Fibroblast of skin of left biceps (primary cell): ENCODE measurements around the gene PNPLA2.
A peak's percentile ranks its signal among the peaks of the same experiment; 100 is the strongest.

Source experiments
- DNase-seq, 2 experiments: peaks; one replicate each; pipeline ENCODE4 v3.0.0-alpha.2; 2013; ENCODE audit warnings: low read depth in 2 of 2

PNPLA2 gene

DNA sequence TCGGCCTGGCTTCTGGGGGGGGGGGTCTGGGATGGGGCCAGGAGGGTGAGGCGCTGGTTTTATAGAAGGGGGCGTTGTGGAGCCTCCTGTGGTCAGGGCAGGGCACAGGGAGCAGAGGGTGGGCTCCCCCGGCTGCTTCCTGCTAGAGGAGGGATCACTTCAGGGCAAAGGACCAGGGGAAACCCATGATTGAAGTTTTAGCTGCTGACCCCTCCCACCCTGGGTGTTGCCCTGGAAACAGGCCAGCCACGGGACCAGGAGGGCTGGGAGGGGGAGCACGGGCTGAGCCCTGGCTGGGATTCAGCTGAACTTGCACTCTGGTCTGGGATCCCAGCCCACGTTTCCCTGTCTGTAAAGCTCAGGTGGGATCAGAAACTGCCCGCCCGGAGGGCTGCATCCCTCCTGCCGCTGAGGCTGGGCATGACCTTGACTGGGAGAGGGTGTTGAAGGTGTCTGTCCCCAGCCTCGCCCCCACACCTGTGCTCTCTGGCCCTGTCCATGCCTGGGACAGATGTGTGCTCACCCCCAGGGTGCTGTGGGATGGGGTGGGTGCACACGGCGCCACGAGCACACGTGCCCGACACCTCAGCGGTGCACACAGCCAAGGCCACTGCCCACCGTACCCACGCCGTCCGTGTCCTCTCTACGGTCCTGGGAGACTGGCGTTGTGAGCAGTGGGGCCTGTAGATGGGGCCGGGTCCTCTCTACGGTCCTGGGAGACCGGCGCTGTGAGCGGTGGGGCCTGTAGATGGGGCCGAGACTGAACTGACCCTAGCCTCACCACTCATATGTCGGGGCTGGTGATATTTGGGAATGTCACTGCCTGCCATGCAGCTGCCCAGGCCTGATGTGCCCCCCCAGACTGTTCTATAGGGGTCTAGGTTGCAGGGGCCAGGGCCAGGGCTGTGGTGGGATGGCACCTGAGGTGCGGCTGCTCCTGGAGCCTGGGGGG lies 26.3 kb downstream of the PNPLA2 start:
- peak; percentile 68 to 76 for DNase-seq

DNA sequence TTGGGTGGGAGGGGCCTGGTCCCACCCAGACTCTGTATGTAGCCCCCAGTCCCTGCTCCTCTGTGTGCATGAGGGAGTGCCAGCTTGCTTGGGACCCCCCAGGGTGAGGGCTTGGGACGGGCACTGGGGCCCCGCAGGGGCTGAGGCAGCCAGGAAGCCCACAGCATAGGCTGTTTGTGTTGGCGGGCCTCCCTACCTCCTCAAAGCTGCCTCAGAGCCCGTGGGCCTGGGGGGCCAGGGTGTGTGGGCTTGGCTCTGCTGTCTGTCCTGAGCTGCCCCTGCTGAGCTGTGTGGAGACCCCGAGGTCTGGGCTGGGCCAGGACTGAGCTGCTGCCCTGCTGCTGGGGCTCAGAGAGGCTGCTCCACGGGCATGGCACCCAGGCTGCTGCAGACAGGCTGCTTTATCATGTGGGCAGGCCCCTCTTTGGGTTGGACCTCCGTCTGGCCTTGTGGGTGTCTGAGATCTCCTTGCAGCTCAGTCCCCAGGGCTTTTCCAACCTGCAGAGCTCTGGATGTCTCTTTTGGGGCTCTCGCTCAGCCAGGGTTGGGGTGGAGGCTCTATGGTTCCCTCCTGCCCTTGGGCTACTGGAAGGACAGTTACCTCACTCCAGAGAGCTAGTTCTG lies 27.3 kb downstream of the PNPLA2 start:
- DNase-seq: no peak

DNA sequence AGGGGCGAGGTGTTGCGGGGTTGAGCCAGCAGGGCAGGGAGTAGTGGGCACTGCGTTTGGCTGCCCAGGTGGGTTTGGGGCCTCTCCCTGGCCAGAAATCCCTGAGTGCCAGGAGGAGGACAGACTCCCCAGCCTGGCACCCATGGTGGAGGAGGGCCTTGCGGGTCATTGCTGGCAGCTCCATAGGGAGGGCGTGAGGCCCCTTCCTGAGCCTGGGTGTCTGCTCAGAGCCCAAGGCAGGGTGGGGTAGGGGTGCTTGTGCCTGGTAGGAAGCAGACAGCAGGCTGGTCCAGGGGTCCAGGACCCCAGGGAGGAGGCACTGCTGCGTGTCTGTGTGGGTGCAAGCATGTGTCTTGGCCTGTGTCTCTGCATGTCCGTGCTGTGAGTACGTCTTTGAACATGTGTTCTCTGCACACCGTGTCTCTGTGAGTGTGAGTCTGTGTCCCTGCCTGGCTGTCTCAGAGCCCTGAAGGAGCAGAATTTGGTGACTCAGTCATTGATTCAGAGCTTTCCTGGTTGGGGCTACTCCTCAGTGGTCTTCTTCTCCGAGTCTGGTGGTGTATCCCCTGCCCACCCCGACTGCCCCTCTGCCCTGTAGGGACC lies 27.9 kb downstream of the PNPLA2 start:
- no peak for DNase-seq

DNA sequence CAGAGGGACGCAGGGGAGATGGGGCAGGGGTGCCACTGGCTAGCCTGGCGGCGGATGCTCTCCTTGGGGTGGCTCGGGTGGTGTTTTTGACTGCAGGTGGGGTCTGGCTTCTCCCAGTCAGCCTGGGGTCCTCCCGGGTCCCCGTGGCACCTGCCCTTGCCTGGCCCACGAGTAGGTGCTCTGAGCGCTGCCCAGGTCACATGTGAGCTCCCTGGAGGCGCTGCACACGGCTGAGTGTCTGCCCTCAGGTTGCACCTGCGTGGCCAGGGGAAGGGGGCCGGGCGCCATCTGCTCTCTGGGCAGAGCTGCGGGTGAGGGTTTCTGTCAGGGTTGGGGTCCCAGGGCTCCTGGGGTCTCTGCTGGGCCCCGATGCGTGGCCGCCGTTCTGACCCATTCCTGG lies 29.2 kb downstream of the PNPLA2 start:
- no peak for DNase-seq

DNA sequence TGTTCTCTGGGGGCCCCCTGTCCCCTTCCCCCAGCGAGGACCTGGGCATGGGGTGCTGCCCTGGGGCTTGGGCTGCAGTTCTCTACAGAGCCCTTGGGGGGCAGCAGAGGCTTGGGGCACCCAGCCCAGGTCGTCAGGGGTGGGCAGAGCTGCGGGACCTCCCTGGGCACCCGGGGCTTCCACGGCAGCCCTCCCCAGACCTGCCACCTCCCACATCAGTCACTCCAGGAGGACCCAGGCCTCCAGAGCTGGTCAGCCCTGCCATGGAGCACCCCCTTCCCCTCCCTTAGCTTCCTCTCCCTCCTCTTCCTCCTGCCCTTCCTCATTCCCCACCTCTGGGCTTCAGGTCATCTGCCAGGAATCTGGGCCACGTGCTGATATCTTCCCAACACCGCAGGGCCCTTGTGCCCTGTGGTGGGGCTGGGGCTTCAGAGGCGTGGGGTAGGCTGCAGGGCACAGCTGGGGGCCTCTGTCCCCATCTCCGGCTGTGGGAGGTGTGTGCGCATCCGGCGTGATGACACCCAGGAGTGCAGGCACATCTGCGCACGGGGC lies 29.7 kb downstream of the PNPLA2 start:
- DNase-seq: no peak

DNA sequence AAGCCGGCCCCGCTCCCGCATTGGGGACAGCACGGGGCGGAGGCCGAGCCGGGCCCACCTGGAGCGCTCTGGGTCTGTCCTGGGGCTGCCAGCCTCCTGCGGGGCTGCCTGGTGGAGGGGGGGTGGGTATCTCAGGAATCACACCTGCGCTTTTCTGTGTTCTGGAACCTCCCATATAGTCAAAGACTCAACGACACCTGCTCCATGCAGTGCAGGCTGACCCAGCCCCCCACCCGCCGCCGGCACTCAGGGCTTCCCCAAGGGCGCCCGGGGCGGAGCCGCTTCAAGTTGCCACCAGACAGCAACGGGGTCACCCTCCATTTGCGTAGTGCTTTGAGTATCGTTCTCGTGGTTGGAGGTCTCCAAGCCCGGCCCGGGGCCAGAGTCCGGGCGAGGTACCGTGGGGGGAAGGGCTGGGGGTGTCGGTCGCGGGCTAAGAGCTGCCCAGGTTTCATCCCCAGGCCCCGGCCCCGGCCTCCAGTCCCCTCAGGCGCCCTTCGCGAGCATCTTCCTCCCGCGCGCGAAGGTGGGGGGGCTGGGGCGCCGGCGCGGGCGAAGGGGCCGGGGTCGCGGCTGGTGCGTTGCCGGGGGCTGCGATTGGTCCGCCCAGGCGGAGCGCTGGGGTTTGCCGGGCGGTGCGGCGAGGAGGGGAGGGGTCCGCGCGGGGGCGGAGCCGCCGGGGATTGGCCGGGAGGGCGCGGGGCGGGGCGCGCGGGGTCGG lies 30.6 kb downstream of the PNPLA2 start:
- DNase-seq: no peak

DNA sequence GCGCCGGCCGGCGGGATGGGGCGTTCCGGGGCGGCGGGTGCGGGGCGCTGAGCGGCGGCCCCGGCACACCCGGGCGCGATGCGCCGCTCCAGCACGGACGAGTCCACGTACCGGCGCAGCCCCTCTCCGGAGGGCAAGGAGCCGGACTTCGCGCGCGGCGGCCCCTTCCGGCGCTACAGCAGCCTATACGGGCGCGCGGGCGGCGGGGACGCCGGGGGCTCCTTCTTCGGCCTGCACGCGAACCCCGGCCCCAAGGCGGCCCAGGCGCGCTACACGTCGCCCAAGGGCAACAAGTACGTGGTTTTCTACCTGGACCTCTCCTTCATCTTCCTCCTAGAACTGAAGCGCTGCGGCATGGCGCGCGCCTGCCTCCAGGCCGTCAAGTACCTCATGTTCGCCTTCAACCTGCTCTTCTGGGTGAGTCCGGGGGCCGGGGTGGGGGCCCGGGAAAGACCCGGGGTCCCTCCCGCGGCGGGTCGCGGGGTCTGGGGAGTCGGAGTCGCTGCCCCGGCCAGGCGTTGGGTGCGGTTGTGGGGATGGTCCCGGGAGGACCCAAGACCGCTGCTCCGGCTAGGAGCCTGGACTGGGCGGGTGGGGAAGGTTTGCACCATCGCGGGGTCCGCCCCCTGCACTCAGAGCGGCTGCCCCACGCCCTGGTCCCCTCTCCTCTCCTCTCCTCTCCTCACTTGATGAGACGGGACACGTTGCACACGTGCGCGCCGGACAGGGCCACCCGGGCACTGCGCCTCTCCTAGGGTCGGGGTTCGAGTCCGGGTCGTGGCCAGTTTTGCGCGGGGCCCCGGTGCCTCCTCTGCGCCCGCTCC lies 31.4 kb downstream of the PNPLA2 start:
- no peak for DNase-seq

DNA sequence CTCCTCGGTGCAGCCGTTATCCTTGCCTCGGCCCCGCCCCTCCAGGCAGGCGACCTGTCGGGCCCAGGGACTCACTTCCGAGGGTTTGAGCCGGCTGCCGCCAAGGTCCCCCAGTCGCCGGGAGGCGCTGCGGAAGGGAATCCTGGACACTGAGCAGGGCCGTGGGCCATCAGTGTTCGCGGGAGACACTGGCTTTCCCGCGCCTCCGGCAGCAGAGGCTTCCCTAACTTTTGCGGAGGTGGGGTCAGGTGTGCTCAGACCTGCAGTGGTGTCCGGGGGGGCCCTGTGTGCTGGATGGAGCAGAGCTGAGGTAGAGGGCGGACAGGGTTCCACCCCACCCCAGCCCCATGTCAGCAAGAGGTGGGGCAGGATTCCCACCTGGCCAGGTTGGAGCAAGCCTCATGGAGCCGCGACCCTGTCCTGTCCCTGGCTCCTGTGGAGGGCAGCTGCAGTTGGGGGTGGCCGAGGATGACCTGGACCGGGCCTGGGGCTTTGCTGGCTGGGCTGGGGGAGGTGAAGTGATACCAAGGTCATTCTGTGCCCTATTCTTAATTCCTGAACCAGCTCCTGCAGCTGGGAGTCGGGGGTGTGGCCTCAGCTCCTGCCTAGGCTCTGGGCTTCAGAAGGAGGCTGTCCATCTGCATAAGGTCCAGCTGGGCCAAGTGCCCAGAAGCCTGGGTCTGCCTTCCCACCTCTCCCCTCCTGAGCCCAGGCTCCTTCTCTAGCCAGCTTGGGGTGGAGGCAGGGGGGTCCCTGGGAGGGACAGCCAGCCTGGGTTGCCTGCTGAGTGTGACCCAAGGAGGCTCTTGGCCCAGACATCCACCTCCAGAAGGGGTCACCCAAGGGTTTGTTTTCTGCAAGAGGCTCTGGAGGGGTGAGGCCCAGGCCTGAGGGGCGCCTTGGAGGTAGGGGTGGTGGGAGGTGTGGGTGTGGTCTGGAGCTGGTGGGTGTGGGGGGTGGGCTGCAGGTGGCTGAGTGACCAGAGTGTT lies 32.4 kb downstream of the PNPLA2 start:
- no peak for DNase-seq

DNA sequence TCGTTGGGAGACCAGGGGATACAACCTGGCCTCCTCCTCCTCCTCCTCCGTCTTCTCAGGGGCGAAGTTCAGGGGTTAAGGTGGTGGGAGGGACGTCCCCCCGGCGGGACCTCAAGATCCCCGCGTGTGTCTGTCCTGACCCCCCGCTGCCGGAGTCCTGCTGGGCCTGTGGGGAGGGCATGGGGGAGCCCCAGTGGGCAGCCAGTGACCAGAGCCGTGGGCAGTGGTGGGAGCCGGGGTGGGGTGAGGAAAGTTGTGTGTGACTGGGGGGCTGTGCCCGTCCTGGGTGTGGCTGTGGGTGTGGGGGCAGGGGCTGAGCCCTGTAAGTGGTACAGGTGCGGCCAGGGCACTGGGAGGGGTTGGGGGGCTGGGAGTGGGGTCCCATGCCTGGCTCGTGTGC lies 34.0 kb downstream of the PNPLA2 start:
- no peak for DNase-seq

DNA sequence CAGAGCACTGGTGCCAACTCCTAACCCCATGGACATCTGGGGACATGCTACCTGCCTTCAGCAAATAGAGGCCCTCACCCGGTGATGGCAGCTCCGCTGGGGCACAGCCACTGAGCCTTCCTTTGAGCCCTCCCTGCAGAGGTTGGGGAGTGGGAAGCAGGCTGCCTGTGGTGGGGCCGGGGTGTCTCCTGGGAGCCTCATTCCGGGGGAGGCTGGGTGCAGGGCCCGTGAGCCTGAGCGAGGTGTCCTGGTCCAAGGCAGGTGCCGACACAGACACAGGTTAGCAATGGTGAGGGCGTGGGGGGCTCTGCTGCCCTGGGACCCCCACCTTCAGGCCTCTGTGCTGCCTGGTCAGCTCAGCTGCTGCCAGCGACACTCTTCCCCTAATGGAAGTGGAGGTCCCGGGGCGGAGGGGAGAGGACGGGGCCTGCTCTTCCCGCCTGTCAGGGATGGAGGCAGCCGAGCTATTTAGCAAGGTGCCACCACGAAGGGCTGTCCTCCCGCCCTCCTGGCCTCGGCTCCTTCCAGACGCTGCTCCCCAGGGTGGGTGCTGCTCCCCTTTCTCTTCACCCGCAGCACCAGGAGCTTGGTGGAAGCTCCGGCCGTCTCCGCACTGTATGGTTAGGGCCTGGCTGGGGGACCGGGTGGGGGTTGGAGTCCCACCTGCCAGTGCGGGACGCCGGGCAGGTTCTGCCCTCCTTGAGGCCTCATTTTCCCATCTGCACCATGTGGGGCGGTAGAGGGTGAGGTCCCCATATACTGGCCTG lies 35.2 kb downstream of the PNPLA2 start:
- no peak for DNase-seq

DNA sequence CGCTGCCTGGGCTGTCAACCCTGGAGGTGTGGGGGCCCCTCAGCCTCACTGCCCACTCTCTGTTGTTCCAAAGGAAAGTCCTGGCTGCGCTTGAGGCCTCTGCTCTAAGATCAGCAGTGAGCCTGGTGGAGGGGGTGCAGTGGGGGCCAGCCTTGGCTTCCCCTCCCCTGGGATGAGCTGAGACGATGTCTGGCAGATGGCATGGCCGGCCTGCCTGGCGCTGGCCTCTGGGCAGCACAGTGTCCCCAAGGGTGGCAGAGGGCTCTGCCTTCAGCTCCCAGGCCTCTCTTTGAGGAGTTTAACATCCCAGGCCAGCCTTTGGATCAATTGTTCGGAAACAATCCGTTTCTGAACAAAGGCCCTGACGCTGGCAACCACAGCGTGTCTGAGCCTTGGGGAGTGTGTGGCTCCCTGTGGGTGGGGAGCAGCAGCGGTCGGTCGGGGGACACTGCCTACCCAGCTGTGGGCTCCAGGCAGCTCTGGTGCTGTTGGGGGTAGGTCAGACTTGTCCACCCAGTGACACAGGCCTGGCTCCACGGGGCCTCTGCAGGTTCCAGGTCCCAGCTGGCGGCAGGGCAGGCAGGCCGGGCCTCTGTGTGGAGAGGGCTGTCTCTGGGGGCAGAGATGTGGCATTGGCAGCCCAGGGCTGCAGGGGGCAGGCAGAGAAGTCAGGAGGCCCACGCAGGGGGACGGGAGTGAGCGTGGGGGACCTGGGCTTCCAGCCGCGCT lies 36.1 kb downstream of the PNPLA2 start:
- no peak for DNase-seq

DNA sequence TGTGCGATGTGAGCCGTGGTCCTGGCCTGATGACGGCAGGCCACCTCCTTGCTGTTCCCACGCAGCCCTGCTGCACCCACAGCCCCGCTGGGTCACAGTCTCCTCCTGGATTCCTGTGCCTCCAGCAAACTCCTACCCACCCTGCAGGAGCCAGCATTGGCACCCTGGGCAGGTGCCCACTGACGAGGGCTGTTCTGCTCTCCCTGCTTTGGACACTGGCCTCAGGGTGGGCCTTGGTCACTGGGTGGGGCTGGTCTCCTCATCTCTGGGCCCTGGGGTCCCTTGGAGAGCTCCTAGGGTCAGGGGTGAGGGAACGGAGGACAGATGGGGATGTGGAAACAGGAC lies 36.6 kb downstream of the PNPLA2 start:
- no peak for DNase-seq

DNA sequence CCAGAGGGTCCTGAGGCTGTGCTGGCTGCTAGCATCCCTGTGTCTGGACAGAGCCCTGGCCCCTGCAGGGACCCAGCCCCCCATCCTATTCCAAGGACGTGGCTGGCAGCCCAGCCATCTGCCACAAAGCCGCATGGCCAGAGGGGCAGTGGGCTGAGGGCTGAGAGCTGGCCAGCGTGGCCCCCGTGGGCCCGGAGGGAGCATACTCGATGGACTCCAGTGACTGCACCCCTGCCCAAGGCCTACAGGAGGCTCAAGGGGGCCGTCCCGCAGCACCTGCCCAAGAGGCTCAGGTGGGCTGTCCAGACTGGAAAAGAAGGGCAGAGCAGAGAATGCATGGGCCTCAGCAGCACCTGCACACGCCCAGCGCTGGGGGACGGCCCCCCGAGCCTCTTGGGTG lies 37.1 kb downstream of the PNPLA2 start:
- DNase-seq: no peak

DNA sequence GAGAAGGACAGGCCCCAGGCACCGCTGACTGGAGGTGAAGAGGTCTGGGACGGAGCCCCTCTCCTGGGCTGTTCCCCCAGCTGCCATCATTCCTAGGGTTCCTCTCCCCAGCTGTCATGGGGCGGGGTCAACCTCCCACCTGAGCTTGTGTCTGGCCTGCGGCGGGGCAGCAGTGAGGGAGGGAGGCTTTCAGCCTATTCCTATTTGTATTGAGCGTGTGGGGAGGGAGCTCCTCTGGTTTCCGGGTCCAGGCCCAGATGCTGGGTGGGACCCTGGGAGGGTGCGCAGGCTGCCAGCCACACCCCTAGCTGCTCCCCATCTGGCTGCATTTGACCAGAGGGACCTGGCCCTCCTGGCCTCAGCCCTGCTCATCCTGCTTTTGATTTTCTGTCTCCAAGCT lies 37.7 kb downstream of the PNPLA2 start:
- no peak for DNase-seq

DNA sequence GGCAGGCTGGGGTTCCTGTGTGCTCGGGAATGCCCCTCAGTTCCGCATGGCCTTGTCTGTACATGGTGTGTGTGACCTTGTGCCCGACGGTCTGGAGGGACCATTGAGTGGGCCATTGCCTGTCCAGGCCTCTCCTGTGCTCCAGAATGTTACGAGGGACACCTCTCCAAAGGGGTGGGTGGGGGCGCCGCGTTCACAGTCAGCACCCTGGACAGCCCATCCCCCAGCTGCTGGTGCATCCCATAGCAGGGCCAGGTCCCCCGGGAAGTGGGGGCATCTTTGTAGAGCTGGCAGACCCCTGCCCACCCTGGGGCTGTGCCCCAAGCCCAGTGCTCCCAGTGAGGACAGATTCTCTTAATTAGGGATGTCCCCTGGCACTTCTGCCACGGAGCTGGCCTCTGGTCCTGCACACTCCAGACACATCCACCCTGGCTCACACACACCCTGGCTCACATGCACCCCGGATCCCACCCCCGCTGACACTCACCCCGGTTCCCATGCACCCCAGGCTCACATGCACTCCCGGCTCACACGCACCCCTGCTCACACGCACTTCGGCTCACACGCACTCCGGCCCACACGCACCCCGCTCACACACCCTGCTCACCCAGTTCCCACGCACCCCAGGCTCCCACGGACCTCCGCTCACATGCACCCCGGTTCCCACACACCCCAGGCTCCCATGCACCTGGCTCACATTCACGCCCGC lies 39.5 kb downstream of the PNPLA2 start:
- no peak for DNase-seq

DNA sequence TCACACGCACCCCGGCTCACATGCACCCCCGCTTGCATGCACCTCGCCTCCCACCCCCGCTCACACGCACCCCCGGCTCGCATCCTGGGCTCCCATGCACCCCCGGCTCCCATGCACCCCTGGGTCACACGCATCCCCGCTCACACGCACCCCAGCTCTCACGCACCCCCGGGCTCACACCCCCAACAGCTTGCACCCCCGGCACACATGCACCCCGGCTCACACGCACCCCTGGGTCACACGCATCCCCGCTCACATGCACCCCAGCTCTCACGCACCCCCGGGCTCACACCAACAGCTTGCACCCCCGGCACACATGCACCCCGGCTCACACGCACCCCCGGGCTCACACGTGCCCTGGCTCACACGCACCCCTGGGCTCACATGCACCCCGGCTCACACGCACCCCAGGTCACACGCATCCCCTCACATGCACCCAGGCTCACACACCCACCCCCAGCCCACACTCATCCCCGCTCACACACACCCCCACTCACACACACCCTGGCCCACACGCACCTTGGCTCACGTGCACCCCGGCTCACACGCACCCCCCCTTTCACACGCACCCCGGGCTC lies 40.1 kb downstream of the PNPLA2 start:
- no peak for DNase-seq

DNA sequence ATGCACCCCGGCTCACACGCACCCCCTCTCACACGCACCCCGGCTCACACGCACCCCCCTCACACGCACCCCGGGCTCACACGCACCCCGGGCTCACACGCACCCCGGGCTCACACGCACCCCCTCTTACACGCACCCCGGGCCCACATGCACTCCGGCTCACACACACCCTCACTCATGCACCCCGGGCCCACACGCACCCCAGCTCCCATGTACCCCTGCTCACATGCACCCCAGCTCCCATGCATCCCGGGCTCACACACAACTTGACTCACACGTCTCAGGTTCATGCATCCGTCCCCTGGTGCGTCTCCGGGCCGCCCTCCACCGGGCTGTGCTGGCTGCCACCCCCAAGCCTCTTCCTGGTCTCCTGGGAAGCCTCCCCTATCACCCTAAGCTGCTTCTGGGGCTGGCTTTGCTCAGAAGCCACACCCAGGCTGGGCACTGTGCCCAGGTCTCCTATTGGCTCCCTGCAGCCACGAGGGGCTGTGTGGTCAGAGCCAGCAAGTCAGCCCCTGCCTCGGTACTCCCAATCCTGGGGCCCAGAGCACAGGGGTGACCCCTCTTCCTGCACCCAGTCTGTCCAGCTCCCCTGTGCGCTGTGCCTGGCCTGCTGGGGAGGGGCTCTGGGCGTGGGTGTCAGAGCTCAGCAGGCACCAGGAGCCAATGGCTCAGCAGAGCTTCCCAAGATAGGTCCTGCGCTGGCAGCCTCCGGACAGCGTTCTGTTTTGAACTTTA lies 40.8 kb downstream of the PNPLA2 start:
- peak; percentile 40 to 52 for DNase-seq
